Right lobe of liver (tissue), 4 donors: ENCODE results near the gene CC2D2B.

ENCODE experiments used
- POLR2A ChIP-seq: fragments of 450-650 bp; IDR thresholded peaks from one replicate; pipeline ENCODE4 v1.6.1; 2017; ENCODE audit warnings: antibody characterized with exemption, mild to moderate bottlenecking
- TF ChIP-seq, protein P1 (sequence below), 4 donors: fragments of 200-600 bp in 3 of 4; fragments of 450-650 bp in 1 of 4; IDR thresholded peaks; one replicate each; pipeline versions ENCODE4 v1.5.1 to v1.8.0; 2016 to 2022; ENCODE audit warnings: antibody characterized with exemption in 4 of 4, mild to moderate bottlenecking in 2 of 4
- donor health status: DM: no; HTN: no; CAD: no.
- donor health status: DM: no; HTN: no; CAD: no.
- donor health status: DM: no; HTN: yes; CAD: no.

- TF ChIP-seq, protein P1, sequence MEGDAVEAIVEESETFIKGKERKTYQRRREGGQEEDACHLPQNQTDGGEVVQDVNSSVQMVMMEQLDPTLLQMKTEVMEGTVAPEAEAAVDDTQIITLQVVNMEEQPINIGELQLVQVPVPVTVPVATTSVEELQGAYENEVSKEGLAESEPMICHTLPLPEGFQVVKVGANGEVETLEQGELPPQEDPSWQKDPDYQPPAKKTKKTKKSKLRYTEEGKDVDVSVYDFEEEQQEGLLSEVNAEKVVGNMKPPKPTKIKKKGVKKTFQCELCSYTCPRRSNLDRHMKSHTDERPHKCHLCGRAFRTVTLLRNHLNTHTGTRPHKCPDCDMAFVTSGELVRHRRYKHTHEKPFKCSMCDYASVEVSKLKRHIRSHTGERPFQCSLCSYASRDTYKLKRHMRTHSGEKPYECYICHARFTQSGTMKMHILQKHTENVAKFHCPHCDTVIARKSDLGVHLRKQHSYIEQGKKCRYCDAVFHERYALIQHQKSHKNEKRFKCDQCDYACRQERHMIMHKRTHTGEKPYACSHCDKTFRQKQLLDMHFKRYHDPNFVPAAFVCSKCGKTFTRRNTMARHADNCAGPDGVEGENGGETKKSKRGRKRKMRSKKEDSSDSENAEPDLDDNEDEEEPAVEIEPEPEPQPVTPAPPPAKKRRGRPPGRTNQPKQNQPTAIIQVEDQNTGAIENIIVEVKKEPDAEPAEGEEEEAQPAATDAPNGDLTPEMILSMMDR (IDR thresholded peaks at IDR 0.05) = no peak
- no peak for TF ChIP-seq POLR2A
Measured at GRCh38 chr10:95861386-95861785, 46.4 kb upstream of the CC2D2B start.
